Measurements from ENCODE around the gene WEE1.
A peak's percentile ranks its signal among the peaks of the same experiment; 100 is the strongest.
"Not testable (repeated sequence)": the region's sequence is repeated elsewhere in the genome, so short reads cannot be mapped to it uniquely, and the experiment has no call there.

Gene WEE1

DNA sequence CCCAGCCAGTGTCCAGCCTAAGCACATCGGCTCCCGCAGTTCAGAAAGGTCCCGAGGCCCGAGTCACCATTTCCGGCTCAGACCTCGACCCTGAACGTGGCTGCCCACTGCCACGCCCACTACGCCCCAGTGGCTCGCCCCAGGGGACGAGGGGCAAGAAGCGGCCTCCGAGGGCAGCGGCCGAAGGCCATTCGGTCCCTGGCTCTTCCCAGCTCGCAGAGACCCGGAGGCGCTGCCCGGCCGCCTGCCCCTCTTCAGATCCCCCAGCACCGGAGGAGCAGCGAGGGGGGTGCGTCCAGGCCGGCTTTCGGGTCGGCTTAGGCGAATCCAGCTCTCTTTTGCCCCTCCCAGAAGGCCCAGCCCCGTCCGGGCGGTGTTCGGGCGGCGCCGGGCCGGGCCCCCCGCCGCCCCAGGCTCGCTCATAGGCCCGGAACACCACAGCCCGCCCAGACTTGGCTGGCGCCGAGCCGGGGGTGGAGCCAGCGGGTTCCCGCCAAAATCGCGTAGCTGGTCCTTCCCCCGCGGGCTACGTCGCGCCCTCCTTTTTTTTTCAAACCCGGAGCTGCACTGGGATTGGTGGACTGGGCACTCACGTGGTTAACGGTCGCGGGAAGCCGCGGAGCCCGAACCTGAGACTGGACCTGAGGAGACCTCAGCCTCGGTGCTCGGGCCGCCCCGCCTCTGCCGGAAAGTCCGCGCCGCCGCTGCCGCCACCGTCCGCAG, at the start of gene WEE1:
Gene WEE1, plus strand, starts transcription at position 619 of the 723 bp plus-strand sequence. CDS start 264 bp downstream, outside the sequence.
- peak; percentile 97 for DNase-seq (ENCODE audit: low spot score)

DNA sequence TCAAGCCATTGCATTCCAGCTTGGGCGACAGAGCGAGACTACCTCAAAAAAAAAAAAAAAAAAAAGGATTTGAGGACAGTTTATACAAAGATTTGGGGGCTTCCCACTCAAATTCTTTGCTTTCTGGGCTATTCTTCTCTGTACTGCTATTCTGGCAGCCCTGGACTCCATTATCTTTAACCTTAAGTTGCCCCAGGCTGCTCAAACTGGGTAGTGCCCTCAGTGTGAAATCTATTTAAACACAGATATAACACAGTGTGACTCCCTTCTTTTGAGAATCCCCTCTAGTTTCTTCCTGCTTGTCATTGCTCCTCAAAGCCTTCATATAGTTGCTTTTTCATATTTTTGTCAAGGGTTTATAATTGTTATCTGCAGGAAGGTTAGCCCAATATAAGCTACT, 49.5 kb upstream of the WEE1 start:
- DNase-seq (ENCODE audit: low spot score) = no peak

DNA sequence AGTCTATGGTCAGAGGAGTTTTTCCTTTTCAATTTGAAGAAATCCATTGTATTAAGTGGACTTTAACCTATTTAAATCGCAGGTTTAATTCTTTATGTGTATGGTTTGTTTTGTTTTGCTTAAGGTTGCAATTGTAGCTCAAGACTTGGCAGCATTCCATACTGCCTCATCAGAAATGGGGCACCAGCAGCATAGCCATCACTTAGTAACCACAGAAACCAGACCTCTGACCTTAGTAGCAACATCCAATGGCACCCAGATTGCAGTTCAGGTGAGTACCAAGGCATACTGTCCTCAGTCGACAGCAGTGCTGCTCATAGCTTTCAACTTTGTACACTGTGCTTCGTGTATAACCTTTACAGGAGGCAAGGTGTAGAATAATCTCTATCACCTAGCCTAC, 48.4 kb upstream of the WEE1 start:
- no peak for DNase-seq (ENCODE audit: low spot score)

- DNase-seq (ENCODE audit: low spot score) = no peak
Observed at GRCh38 chr11:9527481-9528135, 45.9 kb upstream of the WEE1 start.

DNA sequence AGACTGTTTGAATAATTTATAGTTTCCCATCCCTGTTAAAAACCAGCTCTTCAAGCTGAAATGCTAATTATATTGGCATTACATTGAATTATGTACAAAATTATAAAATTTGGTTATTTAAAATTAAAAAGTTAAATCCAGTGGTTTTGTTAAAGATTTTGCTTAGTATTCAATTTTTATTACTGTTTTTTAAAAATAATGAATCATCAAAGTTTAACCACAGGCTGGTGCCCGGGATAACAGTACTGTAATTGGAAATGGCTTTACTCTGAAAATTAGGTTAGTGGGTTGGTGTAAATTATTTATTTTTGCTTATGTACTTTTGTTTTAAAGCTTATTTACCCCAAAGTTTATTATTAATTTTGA, 45.4 kb upstream of the WEE1 start:
- no peak for DNase-seq (ENCODE audit: low spot score)

- DNase-seq (ENCODE audit: low spot score) = no peak
Observed at GRCh38 chr11:9528573-9529333, 44.7 kb upstream of the WEE1 start.

GRCh38 chr11:9529334-9529650, 44.2 kb upstream of the WEE1 start:
- no peak for DNase-seq (ENCODE audit: low spot score)

- no peak for DNase-seq (ENCODE audit: low spot score)
Observed at GRCh38 chr11:9530020-9530621, 43.3 kb upstream of the WEE1 start.

DNA sequence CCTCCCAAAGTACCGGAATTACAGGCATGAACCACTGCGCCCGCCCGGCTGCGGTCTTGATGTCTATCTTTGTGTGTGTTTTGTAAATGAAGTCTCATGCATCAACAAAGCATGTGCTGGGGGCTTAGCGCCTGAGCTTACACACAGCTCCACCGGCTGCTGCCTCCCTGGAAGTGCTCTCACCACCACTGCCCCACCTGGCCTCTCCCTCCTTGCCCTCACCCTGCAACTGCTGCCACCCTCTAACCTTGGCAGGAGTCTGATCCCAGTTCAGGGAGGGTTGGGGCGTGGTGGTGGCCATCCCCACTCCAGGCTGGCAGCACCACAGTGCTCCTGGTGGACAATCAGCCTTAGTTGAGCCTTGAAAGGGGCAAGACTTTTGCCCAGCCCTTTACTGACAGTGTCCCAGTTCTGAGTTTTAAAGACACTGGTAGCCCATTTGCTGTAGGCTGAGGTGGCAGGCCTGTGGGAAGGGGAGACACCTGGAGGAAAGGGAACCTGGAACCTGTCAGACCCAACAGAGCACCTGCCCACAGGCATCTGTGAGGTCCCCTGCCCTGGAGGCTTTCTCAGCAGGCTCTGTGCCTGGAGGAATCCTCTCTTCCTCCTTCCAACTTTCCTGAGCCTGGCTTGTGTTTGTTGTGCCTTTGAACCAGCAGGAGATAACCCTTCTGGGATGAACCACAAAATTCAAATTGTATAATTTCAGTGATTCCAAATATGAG, 42.4 kb upstream of the WEE1 start:
- DNase-seq (ENCODE audit: low spot score) = no peak

- DNase-seq (ENCODE audit: low spot score) = no peak
Observed at GRCh38 chr11:9533058-9533457, 40.4 kb upstream of the WEE1 start.

GRCh38 chr11:9533736-9534473, 39.6 kb upstream of the WEE1 start:
- DNase-seq (ENCODE audit: low spot score) = no peak

- peak; percentile 79 for DNase-seq (ENCODE audit: low spot score)
Observed at GRCh38 chr11:9535189-9535781, 38.2 kb upstream of the WEE1 start.

- no peak for DNase-seq (ENCODE audit: low spot score)
Observed at GRCh38 chr11:9538548-9538947, 34.9 kb upstream of the WEE1 start.

GRCh38 chr11:9549216-9549615, 24.3 kb upstream of the WEE1 start:
- DNase-seq (ENCODE audit: low spot score) = not testable (repeated sequence)

DNA sequence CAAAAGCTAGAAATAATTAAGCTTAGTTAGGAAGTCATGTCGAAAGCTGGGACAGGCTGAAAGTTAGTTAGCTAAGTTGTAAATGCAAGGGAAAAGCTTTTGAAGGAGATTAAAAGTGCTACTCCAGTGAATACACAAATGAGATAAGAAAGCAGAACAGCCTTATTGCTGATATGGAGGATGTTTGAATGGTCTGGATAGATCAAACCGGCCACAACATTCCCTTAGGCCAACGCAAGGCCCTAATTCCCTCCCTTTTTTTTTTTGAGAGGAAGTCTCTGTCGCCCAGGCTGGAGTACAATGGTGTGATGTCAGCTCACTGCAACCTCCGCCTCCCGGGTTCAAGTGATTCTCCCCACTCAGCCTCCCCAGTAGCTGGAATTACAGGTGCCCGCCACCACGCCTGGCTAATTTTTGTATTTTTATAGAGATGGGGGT, 23.3 kb upstream of the WEE1 start:
- no peak for DNase-seq (ENCODE audit: low spot score)

GRCh38 chr11:9561279-9561982, 12.0 kb upstream of the WEE1 start:
- no peak for DNase-seq (ENCODE audit: low spot score)

DNA sequence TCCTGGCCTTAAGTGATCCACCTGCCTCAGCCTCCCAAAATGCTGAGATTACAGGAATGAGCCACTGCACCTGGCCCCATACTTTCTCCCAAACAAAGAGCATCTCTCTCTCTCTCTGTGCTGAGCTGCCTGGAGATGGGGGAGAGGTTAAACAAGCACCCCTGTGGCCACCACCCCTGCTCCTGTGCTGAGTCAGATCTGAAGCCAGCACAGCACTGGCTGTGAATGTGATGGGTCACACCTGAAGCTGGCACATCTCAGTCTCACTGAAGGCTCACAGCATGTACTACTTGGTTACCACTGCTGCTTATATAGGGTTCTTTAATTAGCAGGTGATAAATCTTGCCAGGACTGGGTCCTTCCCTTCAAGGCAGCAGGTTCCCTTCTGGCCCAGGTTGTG, 10.8 kb upstream of the WEE1 start:
- no peak for DNase-seq (ENCODE audit: low spot score)

- DNase-seq (ENCODE audit: low spot score) = no peak
Observed at GRCh38 chr11:9563196-9563730, 10.2 kb upstream of the WEE1 start.

- DNase-seq (ENCODE audit: low spot score) = peak; percentile 86
Observed at GRCh38 chr11:9565822-9566560, 7.5 kb upstream of the WEE1 start.

All from CD4-positive, alpha-beta T cell treated with Interleukin-15 for 4 hours (primary cell).